Smooth muscle cell of trachea (primary cell): ENCODE results near the gene RAB35. TPM values are rescaled to one million over a fixed set of nuclear protein-coding genes. Genes with fewer than 3 reads are reported as not detected.

Experiments used
- total RNA-seq: library from RNA; depleted of rRNA; stranded (reverse); fragments of >200 nt; gene quantifications from 2 replicates; pipeline ENCODE4 v1.2.1, GENCODE V29; 2014

RAB35 gene
- 22.0 and 40.4 TPM in 2 replicates for total RNA-seq

DNA sequence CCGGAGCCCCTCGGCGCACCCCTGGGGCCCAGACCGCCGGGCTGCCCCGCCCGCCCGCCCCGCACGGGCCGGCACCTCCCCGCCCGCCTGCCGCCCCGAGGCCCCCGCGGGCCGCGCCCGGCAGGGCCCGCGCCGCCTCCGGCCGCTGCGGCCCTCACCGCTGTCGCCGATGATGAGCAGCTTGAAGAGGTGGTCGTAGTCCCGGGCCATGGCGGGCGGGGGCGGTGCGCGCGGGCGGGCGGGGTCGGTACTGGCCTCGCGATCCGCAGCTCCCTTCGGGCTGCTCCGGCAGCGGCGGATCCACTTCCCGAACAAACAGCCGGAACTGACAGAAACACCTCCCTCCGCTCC, at the start of gene RAB35:
Gene RAB35, minus strand, starts transcription at position 313 of the 351 bp plus-strand sequence. Its CDS starts 103 bp downstream, at position 210.

Other genes with a start within 250 kb of the RAB35 start
- 12.9 and 52.4 TPM in 2 replicates for gene CIT, start 239.4 kb downstream of the RAB35 start, total RNA-seq
- gene BICDL1, start 127.5 kb downstream of the RAB35 start, total RNA-seq = under 0.01 TPM in 1 of 2 replicates, not detected in the other
- 121 and 146 TPM in 2 replicates for gene GCN1, start 78.0 kb upstream of the RAB35 start, total RNA-seq
- gene RPLP0, start 84.4 kb upstream of the RAB35 start, total RNA-seq = 3,932 and 4,893 TPM in 2 replicates
- gene PXN, start 149.0 kb upstream of the RAB35 start, total RNA-seq = 39.4 and 57.0 TPM in 2 replicates
- under 0.01 TPM in 2 replicates for gene RNU4-2, start 175.2 kb upstream of the RAB35 start, total RNA-seq
- gene RNU4-1, start 176.5 kb upstream of the RAB35 start, total RNA-seq = under 0.01 TPM in 2 replicates
- 1.8 and 1.9 TPM in 2 replicates for gene SIRT4, start 185.6 kb upstream of the RAB35 start, total RNA-seq
- gene PLA2G1B, start 211.0 kb upstream of the RAB35 start, total RNA-seq = 0.33 TPM in 1 of 2 replicates, not detected in the other